Trophoblast cell (in vitro differentiated cells and primary cell): ENCODE data around the gene UBR3.
"Not testable (repeated sequence)": the region's sequence is repeated elsewhere in the genome, so short reads cannot be mapped to it uniquely, and the experiment has no call there.

ENCODE experiments used
- DNase-seq, 2 donors: peaks; one replicate each; pipeline ENCODE4 v3.0.0-alpha.2; 2016
- H2AFZ ChIP-seq: 2 replicates; pipeline ENCODE4 v1.6.1; 2013; ENCODE audit warnings: low read length, moderate library complexity, mild to moderate bottlenecking; ENCODE audit not compliant: insufficient read depth, poor library complexity
- H2AK5ac ChIP-seq: 2 replicates; pipeline ENCODE4 v1.6.1; 2013; ENCODE audit warnings: mild to moderate bottlenecking, low read length
- H2BK120ac ChIP-seq: 2 replicates; pipeline ENCODE4 v1.6.1; 2013; ENCODE audit warnings: low read length, mild to moderate bottlenecking, moderate library complexity; ENCODE audit not compliant: insufficient read depth, poor library complexity
- H2BK12ac ChIP-seq: 2 replicates; pipeline ENCODE4 v1.6.1; 2013; ENCODE audit warnings: mild to moderate bottlenecking, low read length, moderate library complexity
- H2BK5ac ChIP-seq: 2 replicates; pipeline ENCODE4 v1.6.1; 2013; ENCODE audit warnings: low read length, low read depth, moderate library complexity, mild to moderate bottlenecking; ENCODE audit not compliant: poor library complexity
- H3K14ac ChIP-seq: 2 replicates; pipeline ENCODE4 v1.6.1; 2013; ENCODE audit warnings: mild to moderate bottlenecking, low read length
- H3K18ac ChIP-seq: 2 replicates; pipeline ENCODE4 v1.6.1; 2013; ENCODE audit warnings: mild to moderate bottlenecking, low read length
- H3K23ac ChIP-seq: 2 replicates; pipeline ENCODE4 v1.6.1; 2013; ENCODE audit warnings: low read length
- H3K27ac ChIP-seq: 2 replicates; pipeline ENCODE4 v1.5.1; 2013; ENCODE audit warnings: low read depth, mild to moderate bottlenecking, inconsistent platforms, low read length, moderate library complexity
- H3K27me3 ChIP-seq: 2 replicates; pipeline ENCODE4 v1.6.1; 2013; ENCODE audit warnings: inconsistent platforms, mild to moderate bottlenecking, low read length, moderate library complexity; ENCODE audit not compliant: insufficient read depth
- H3K36me3 ChIP-seq, 2 experiments: 1 replicate in 1 of 2; 2 replicates in 1 of 2; pipeline ENCODE4 v1.6.1; 2013; ENCODE audit warnings: low read length in 2 of 2, mild to moderate bottlenecking in 2 of 2, moderate library complexity in 1 of 2; ENCODE audit not compliant: insufficient read depth in 2 of 2, control insufficient read depth in 1 of 2
- H3K4ac ChIP-seq: 2 replicates; pipeline ENCODE4 v1.6.1; 2013; ENCODE audit warnings: low read depth, mild to moderate bottlenecking, low read length, moderate library complexity
- H3K4me1 ChIP-seq, 2 experiments: 1 replicate in 1 of 2; 2 replicates in 1 of 2; pipeline ENCODE4 v1.6.1; 2013; ENCODE audit warnings: low read length in 2 of 2, mild to moderate bottlenecking in 2 of 2, moderate library complexity in 1 of 2; ENCODE audit not compliant: insufficient read depth in 2 of 2, control insufficient read depth in 1 of 2
- H3K4me2 ChIP-seq: 2 replicates; pipeline ENCODE4 v1.6.1; 2013; ENCODE audit warnings: inconsistent platforms, mild to moderate bottlenecking, low read length, moderate library complexity
- H3K4me3 ChIP-seq: 2 replicates; pipeline ENCODE4 v1.5.1; 2013; ENCODE audit warnings: mild to moderate bottlenecking, low read depth, low read length, inconsistent platforms
- H3K79me1 ChIP-seq: one replicate; pipeline ENCODE4 v1.6.1; 2013; ENCODE audit warnings: low read length
- H3K79me2 ChIP-seq: 2 replicates; pipeline ENCODE4 v1.6.1; 2013; ENCODE audit warnings: low read length, mild to moderate bottlenecking; ENCODE audit not compliant: control insufficient read depth, insufficient read depth, poor library complexity
- H3K9ac ChIP-seq: 2 replicates; pipeline ENCODE4 v1.6.1; 2013; ENCODE audit warnings: mild to moderate bottlenecking, low read length
- H3K9me3 ChIP-seq: 2 replicates; pipeline ENCODE4 v1.6.1; 2013; ENCODE audit warnings: low read depth, mild to moderate bottlenecking, control low read depth, inconsistent platforms, low read length; ENCODE audit not compliant: insufficient read depth
- H4K12ac ChIP-seq: 2 replicates; pipeline ENCODE4 v1.6.1; 2013; ENCODE audit warnings: low read depth, mild to moderate bottlenecking, low read length, moderate library complexity
- H4K8ac ChIP-seq: 2 replicates; pipeline ENCODE4 v1.6.1; 2013; ENCODE audit warnings: low read depth, mild to moderate bottlenecking, low read length, moderate library complexity
- H4K91ac ChIP-seq: one replicate; pipeline ENCODE4 v1.6.1; 2013; ENCODE audit warnings: low read depth, mild to moderate bottlenecking, low read length, moderate library complexity
- WGBS: extraction: QIAGEN DNeasy Blood & Tissue Kit; methylation state at CpG from one replicate; pipeline ENCODE4 v1.1.7; 2013; ENCODE audit warnings: missing lambda C conversion rate; ENCODE audit not compliant: insufficient read length, insufficient coverage; ENCODE audit errors: extremely low coverage; 5-methylcytosine and 5-hydroxymethylcytosine counted together

UBR3 gene

GRCh38 chr2:170118641-170119040, 291.4 kb downstream of the UBR3 start:
- H3K27me3 ChIP-seq = no peaks in the 10 kb centered on the region
- no peak overlapping the region for H3K4me2 ChIP-seq
- peaks cover 3% of the 10 kb centered on the region for H3K9me3 ChIP-seq
- H3K36me3 ChIP-seq = no peaks in the 10 kb centered on the region
- H3K79me1 ChIP-seq = no peaks in the 10 kb centered on the region
- no peak overlapping the region for H3K18ac ChIP-seq
- no peak overlapping the region for H3K23ac ChIP-seq
- H3K27ac ChIP-seq = no peak overlapping the region
- DNase-seq = no peak
- no peak overlapping the region for H4K8ac ChIP-seq
- H3K9ac ChIP-seq = no peak overlapping the region
- no peak overlapping the region for H3K4ac ChIP-seq
- no peak overlapping the region for H3K14ac ChIP-seq
- no peak overlapping the region for H4K12ac ChIP-seq
- no CpG with 5 or more reads among the region's 2 CpGs for WGBS
- no peak overlapping the region for H3K4me3 ChIP-seq
- no peak overlapping the region for H2BK12ac ChIP-seq
- H2BK5ac ChIP-seq = no peak overlapping the region
- no peaks in the 10 kb centered on the region for H3K4me1 ChIP-seq
- no peak overlapping the region for H4K91ac ChIP-seq
- no peak overlapping the region for H2AK5ac ChIP-seq
- no peaks in the 10 kb centered on the region for H3K79me2 ChIP-seq
- H2AFZ ChIP-seq = no peak overlapping the region
- H2BK120ac ChIP-seq = no peak overlapping the region

GRCh38 chr2:170119326-170119725, 292.1 kb downstream of the UBR3 start:
- H3K4ac ChIP-seq, H2AK5ac ChIP-seq, H3K14ac ChIP-seq, H3K4me3 ChIP-seq, H2BK5ac ChIP-seq, H2BK120ac ChIP-seq, H3K9me3 ChIP-seq, H3K18ac ChIP-seq, H3K79me1 ChIP-seq, H3K4me1 ChIP-seq, H3K79me2 ChIP-seq, H2BK12ac ChIP-seq, H2AFZ ChIP-seq, H3K23ac ChIP-seq, H3K9ac ChIP-seq, H3K4me2 ChIP-seq, H3K36me3 ChIP-seq, H3K27ac ChIP-seq, DNase-seq, H3K27me3 ChIP-seq, H4K8ac ChIP-seq, H4K12ac ChIP-seq, H4K91ac ChIP-seq: not testable (repeated sequence)
- no CpG with 5 or more reads among the region's 4 CpGs for WGBS

- Histone ChIP-seq H3K4me2 (no peak overlapping the region), H4K91ac (no peak overlapping the region), H4K8ac (no peak overlapping the region), H3K9ac (no peak overlapping the region), H2BK5ac (no peak overlapping the region), H3K4ac (no peak overlapping the region), H3K18ac (no peak overlapping the region), H3K4me1 (no peaks in the 10 kb centered on the region), H3K27ac (no peak overlapping the region), H3K9me3 (peaks cover 6% of the 10 kb centered on the region), H2AFZ (no peak overlapping the region), H2BK120ac (no peak overlapping the region), H3K27me3 (no peaks in the 10 kb centered on the region), H4K12ac (no peak overlapping the region), H3K36me3 (no peaks in the 10 kb centered on the region), H2BK12ac (no peak overlapping the region), H3K14ac (no peak overlapping the region), H3K4me3 (no peak overlapping the region), H3K79me2 (no peaks in the 10 kb centered on the region), H3K79me1 (no peaks in the 10 kb centered on the region), H2AK5ac (no peak overlapping the region), H3K23ac (no peak overlapping the region)
- DNase-seq = no peak
- WGBS = no CpG with 5 or more reads among the region's 1 CpG
These were observed 294.4 kb downstream of the UBR3 start for GRCh38 chr2:170121689-170122088.

GRCh38 chr2:170122883-170123547, 295.8 kb downstream of the UBR3 start:
- Histone ChIP-seq H2BK5ac (no peak overlapping the region), H3K36me3 (no peaks in the 10 kb centered on the region), H2AFZ (no peak overlapping the region), H3K79me1 (no peaks in the 10 kb centered on the region), H2AK5ac (no peak overlapping the region), H3K18ac (no peak overlapping the region), H2BK12ac (no peak overlapping the region), H4K8ac (no peak overlapping the region), H3K4me1 (no peaks in the 10 kb centered on the region), H3K9me3 (peaks cover 6% of the 10 kb centered on the region), H3K9ac (no peak overlapping the region), H3K27me3 (no peaks in the 10 kb centered on the region), H3K4me2 (no peak overlapping the region), H3K79me2 (no peaks in the 10 kb centered on the region), H3K27ac (no peak overlapping the region), H3K23ac (no peak overlapping the region), H3K4ac (no peak overlapping the region), H4K91ac (no peak overlapping the region), H3K14ac (no peak overlapping the region), H2BK120ac (no peak overlapping the region), H4K12ac (no peak overlapping the region), H3K4me3 (no peak overlapping the region)
- DNase-seq = peak in 1 of 2 donors; percentile 43
